Measurements from ENCODE around the gene PLAAT5.

DNA sequence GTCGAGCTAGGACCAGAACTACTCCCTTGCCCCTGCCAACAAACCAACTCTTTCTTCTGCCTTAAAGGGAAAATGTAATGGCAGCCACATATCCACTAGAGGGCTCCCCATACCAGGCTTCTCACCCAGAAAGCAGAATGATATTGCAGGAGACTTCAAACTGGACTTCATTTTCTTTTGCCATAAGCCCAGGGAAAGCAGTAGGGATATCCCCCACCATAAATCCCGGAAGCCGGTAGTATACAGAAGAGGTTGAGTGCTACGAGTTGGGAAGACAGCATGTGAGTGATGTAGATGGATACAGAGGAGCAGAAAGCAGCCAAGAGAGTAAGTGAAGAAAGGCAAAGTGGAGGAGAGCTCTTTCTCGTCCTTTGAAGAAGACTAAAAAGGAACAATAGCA is 12.1 kb downstream of the PLAAT5 start:
- TF ChIP-seq BCL11A (IDR thresholded peaks at IDR 0.05; ENCODE audit: low read depth in 2 of 2, low read length in 2 of 2) (no peak), POLR2A (IDR thresholded peaks at IDR 0.05; ENCODE audit: control extremely low read depth in 1 of 2, low read depth in 2 of 2, low read length in 2 of 2) (no peak)
